HG03469 (cell line): ENCODE results near the gene H6PD.

Source experiments
- ATAC-seq: cut with Tn5 transposase; IDR thresholded peaks from one replicate; pipeline ENCODE4 v1.9.1; 2021; ENCODE audit warnings: mild to moderate bottlenecking, moderate library complexity, moderate number of reproducible peaks; ENCODE audit not compliant: unreplicated experiment

H6PD gene

DNA sequence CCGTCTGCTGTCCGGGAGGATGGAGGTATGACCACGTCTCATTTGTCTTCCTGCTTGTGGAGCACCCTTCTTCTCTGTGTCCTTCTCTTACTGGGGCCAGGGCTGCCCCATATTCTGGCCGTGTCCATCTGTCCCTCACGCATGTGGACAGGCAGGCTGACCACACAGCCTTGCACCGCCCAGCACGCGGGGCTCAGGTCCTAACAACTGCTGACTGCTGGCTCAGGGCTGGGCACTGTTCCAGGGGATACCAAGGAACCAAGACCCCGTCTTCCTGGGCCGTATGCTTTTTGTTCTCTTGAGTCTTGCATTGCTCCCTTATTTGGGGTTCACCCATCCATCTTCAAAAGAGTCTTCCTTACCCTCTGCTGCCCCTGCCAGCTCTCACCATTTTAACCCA is 40.6 kb downstream of the H6PD start:
- no peak for ATAC-seq

GRCh38 chr1:9275567-9276034 is 41.0 kb downstream of the H6PD start:
- peak; percentile 46 for ATAC-seq

- ATAC-seq, result no peak
Measured at GRCh38 chr1:9278116-9278515, 43.5 kb downstream of the H6PD start.

GRCh38 chr1:9278585-9279153 is 44.1 kb downstream of the H6PD start:
- ATAC-seq, result no peak

DNA sequence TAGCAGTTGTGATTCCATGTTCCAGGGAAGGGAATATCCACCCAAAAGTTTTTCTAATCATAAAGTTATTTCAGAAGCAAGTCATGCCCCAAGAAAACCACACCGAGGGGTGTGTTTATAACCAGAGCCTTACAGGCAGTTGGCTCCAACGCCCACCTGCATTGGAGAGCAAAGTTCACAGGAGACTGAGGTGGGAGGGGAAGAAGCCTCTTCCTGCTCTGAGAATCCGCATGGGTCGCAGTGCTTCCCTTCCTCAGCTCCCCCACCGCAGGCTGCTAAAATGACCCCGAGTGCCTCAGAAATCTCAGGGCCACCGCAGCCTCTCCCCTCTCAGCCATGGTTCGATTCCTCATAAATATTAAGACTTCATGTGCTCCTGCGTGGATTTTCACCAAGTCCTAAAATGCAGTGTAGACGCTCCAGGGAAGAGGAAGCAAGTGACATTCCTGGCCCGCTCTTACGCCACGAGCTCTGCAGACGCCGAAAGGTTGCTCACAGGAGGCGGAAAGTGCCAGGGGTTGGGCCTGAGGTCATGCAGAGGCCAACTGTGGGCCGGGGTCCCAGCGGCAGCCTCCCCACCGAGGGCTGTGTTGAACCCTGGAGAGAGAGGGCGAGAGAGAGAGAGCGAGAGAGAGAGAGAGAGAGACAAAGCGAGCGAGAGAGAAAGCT is 44.7 kb downstream of the H6PD start:
- ATAC-seq, result no peak

- ATAC-seq, result no peak
Measured at GRCh38 chr1:9280015-9280860, 45.7 kb downstream of the H6PD start.

DNA sequence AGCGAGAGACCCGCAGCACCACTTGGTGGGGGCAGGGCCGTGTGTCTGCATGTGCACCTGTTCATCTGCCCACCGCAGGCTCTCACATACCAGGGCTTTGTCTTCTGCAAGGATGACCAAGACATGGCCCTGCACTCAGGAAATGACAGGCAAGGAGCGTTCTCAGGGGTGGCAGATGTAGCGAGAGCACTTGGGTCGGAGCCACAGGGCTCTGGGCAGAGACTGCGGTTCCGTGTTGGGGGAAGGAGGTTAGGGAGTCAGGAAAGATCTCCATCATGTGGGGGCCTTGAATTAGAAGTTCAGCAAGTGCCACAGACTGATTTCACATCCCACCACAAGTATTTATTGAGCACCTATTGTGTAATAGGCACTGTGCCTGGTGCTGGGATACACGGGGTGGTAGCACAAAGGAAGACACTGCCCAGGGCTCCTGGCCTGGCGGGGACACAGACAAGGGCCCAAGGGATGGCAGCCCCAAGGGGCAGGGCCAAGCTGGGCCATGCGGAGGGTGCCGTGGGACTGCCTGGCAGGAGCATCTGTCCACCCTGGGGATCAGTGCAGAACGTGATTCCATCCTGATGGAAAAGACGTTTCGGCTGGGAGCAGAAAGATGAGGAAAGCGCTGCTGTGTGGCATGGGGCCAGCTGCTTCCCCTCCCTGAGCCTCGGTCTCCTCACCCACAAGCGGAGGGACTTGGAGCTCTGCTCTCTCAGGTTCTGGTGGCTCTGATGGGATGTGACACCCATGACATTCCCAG is 46.7 kb downstream of the H6PD start:
- ATAC-seq, result no peak

DNA sequence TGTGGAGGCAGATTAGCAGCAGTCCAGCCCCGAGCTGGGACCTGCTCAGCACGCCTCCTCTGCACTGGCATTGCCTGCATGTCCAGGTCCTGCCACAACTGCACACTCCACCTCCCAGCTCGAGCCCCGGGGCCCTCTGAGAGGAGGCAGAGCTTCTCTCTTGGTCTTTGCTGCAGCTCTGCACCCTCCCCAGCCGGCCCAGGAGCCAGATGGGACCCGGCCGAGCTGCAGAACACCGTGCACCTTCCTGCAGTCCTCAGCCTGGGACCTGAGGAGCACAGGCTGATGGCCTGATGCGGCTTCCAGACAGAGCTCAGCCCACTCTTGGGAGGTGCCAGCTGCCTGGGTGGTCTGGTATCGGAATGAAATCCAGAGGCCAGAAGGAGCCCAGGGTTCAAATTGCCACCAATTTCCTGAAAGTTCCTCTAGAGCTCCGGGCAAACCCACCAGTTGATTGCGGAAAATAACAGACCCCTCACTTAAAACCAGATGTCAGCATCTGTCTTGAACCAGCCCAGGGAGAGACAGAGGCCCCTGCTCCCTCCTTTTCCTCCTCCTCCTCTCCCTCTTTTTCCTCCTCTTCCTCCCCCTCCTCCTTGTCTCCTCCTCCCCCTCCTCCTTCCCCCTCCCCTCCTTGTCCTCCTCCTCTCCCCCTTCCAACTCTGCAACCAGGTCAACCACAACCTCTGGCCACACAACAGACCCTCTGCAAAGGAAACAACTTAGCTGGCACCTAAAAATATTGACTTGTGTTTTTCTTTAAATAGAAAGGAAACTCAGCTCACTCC is 47.5 kb downstream of the H6PD start:
- no peak for ATAC-seq

GRCh38 chr1:9282696-9282955 is 48.1 kb downstream of the H6PD start:
- no peak for ATAC-seq

- no peak for ATAC-seq
Measured at GRCh38 chr1:9284061-9284460, 49.5 kb downstream of the H6PD start.

GRCh38 chr1:9286556-9286955 is 52.0 kb downstream of the H6PD start:
- no peak for ATAC-seq

- ATAC-seq, result no peak
Measured at GRCh38 chr1:9289090-9289534, 54.5 kb downstream of the H6PD start.

- ATAC-seq, result no peak
Measured at GRCh38 chr1:9289711-9290485, 55.3 kb downstream of the H6PD start.

DNA sequence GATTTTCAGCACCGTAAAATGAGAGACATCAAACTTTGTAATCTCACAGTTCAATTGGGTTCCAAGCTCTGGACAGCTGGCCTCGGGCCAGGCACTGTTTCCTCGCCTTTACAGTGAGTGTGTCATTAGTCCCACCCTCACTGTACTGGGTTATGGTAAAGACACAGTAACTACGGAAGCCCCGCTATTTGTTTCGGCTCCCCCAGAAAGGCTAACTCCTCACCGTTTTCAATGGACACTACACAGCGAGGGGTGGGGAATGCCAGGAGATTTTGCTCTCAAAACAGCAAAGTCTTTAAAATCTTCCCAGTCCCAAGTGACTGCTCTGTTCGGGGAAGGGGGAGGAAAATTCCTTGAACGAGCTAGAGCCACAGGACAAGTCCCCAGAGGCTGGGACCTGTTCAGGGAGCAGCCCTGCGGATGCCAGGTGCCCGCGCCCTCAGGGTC is 57.4 kb downstream of the H6PD start:
- ATAC-seq, result no peak

DNA sequence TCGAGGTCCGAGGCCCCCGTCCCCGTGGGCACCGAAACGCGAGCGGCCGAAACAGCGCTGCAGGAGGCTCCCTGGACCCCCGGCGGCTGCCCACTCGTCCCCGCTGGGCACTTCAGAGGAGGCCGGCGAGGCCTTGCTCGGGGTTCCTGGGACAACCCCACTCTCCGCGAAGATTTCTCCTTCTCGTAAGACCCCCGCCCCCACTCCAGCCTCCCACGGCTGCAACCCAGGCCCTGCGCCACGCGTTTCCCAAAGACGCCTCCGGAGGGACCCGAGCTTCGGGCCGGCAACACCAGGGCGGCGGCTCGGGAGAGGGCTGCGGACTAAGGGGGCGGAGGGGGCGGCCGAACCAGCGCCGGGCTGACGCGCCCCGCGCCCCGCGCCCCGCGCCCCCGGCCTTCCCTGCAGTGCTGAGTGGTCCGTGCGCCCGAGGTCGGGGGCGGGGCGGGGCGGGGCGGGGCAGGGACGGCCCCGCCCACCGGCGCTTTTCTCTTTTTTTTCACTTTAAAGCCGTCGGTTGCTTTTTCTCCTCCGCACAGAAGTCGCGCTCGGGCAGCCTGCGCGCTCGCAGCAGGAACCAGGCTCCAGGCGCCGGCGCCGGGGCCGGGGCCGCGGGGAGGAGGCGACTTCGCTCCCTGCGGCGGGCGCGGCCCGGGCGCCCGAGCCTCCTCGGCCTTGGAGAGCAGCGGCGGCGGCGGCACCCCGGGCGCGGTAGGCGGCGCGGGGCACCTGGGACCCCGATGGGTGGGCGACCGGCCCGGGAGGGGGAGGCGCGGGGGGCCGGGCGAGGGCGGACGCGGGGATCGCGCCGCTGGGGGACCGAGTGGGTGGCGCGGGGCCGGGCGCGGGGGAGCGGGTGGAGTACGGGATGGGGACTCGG is 58.0 kb downstream of the H6PD start, which contains the start of gene SPSB1:
SPSB1 (plus strand) TSS at position 534 of the 880 bp plus-strand sequence. CDS start 62,998 bp downstream, outside the sequence.
- no peak for ATAC-seq

DNA sequence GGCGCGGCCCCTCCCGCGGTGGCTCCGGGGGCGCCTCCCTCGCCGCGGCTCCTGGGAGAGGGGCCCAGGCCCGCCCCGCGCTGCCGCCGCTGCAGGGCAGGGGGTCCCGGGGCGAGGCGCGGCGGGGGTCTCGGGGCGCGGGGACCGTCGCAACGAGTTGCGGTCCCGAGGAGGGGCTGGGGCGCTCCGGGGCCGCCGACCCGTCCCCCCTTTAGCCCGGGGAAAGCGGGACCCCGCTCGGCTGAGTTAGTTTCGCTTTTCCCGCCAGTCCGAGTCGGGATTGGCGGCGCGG is 58.6 kb downstream of the H6PD start:
- no peak for ATAC-seq

DNA sequence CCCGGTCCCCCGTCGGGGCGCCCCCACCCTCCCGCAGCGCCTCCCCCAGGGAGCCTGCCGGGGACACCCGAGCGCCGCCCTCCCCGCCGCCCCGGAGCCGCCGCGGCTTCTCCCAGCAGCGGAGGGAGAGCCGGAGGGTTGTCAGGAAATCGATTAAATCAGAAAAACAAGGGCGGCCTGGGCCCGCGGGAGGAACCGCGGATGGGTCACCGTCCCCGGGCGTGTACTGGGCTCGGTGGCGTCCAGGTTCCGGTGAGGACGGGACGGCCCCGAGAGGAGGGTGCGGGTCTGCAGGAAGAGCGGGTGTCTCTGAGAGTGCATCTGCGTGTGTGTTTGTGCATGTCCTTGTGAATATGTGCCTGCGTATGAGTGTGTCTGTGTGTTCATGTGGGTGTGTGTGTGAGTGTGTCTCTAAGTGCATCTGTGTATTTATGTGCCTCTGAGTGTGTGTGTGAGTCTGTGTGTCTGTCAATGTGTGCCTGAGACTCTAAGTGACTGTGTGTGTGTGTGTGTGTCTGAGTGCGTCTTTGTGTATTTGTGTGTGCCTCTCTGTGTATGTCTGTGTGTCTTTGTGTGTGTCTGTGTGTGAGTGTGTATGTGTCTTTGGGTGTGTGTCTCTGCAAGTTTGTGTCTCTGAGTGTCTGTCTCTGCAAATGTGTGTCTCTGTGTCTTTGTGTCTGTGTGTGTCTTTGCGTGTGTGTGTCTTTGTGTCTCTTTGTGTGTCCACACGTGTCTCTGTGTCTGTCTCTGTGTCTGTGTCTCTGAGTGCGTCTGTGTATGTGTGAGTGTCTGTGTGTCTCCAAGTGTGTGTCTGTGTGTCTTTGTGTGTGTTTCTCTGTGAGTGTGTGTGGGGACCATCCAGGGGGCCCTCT is 59.2 kb downstream of the H6PD start:
- ATAC-seq, result no peak

DNA sequence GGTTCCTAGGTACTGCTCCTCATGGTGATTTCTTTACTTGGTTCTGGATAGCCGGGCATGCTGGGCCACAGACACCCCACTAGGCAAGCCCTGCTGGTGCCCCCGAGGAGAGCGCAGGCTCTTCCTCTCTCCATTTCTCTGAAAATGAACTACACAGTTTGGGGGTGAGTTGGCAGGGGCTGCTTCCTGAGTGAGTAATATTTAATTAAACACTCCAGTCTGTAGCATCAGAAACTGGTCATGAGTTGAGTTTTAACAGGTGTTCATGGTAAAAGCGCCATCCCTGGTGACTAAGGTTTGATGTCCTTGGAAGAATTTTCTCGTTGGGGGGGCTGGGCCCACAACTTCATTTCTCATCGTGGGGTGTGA is 59.8 kb downstream of the H6PD start:
- ATAC-seq, result no peak
